Astrocyte of the cerebellum (primary cell): ENCODE results near the gene TTLL4.

Experiments used
- DNase-seq: peaks from one replicate; pipeline ENCODE4 v3.0.0-alpha.2; 2011; ENCODE audit warnings: low read depth
- H3K4me3 ChIP-seq: 2 replicates; pipeline ENCODE4 v1.5.1; 2011; ENCODE audit warnings: mild to moderate bottlenecking, low read depth, low read length, moderate library complexity
- CTCF ChIP-seq: IDR thresholded peaks from 2 replicates; pipeline ENCODE4 v1.5.1; 2012; ENCODE audit warnings: low read length, low read depth, moderate library complexity, mild to moderate bottlenecking; ENCODE audit errors: missing control alignments
- in situ Hi-C: cut with HindIII; loops from 2 replicates; pipeline ENCODE4 v1.10.0; 2017; ENCODE audit warnings: low sequenced_read_pairs

The TTLL4 gene

GRCh38 chr2:218736531-218736930 lies 25.9 kb downstream of the TTLL4 start:
- in situ Hi-C loops = loop anchor here (5.0 kb wide), 1 partner anchor 64 kb away; the partner anchor contains the start of genes RNF25 and STK36
- no peak overlapping the region for H3K4me3 ChIP-seq
- no peak for TF ChIP-seq CTCF
- DNase-seq = no peak

GRCh38 chr2:218743068-218743467 lies 32.4 kb downstream of the TTLL4 start:
- DNase-seq = no peak
- no peak overlapping the region for H3K4me3 ChIP-seq
- in situ Hi-C loops = no loop called here
- no peak for TF ChIP-seq CTCF

- in situ Hi-C loops = no loop called here
- no peak overlapping the region for H3K4me3 ChIP-seq
- no peak for TF ChIP-seq CTCF
- no peak for DNase-seq
Measured at GRCh38 chr2:218744615-218745014, 34.0 kb downstream of the TTLL4 start.

- no peak for TF ChIP-seq CTCF
- in situ Hi-C loops = no loop called here
- DNase-seq = no peak
- H3K4me3 ChIP-seq = no peak overlapping the region
Measured at GRCh38 chr2:218745160-218745558, 34.5 kb downstream of the TTLL4 start.

GRCh38 chr2:218745559-218746469 lies 35.2 kb downstream of the TTLL4 start:
- peak; percentile 27 for DNase-seq
- in situ Hi-C loops = no loop called here
- H3K4me3 ChIP-seq = no peak overlapping the region
- TF ChIP-seq CTCF = no peak

- H3K4me3 ChIP-seq = no peak overlapping the region
- DNase-seq = no peak
- TF ChIP-seq CTCF = no peak
- in situ Hi-C loops = no loop called here
Measured at GRCh38 chr2:218746470-218746795, 35.8 kb downstream of the TTLL4 start.
